ENCODE data around the gene USP49.

GRCh38 chr6:41813956-41814355, 81.2 kb downstream of the USP49 start:
- TF ChIP-seq EZH2 (IDR thresholded peaks at IDR 0.05; ENCODE audit: low read length, unreplicated experiment) (no peak), CTCF (conservative IDR thresholded peaks at IDR 0.05; ENCODE audit: low read depth, low read length) (no peak), EZH2phosphoT487 (IDR thresholded peaks at IDR 0.05; ENCODE audit: borderline replicate concordance, low read length) (no peak)

Data from PC-3 (cell line).